HG02642 (cell line): Measurements from ENCODE around the gene IL4I1.
"Not testable (repeated sequence)": the region's sequence is repeated elsewhere in the genome, so short reads cannot be mapped to it uniquely, and the experiment has no call there.

ENCODE experiments used
- ATAC-seq: cut with Tn5 transposase; IDR thresholded peaks from one replicate; pipeline ENCODE4 v1.9.1; 2021; ENCODE audit warnings: mild to moderate bottlenecking; ENCODE audit not compliant: unreplicated experiment, poor library complexity

Gene IL4I1

DNA sequence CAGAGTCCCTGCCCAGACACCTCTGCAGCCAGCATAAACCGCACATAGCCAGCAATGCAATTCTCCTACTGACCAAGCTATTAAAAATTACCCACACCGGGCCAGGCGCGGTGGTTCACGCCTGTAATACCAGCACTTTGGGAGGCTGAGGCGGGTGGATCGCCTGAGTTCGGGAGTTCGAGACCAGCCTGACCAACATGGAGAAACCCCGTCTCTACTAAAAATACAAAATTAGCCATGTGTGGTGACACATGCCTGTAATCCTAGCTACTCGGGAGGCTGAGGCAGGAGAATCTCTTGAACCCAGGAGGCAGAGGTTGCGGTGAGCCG, 28.2 kb upstream of the IL4I1 start:
- ATAC-seq = not testable (repeated sequence)

DNA sequence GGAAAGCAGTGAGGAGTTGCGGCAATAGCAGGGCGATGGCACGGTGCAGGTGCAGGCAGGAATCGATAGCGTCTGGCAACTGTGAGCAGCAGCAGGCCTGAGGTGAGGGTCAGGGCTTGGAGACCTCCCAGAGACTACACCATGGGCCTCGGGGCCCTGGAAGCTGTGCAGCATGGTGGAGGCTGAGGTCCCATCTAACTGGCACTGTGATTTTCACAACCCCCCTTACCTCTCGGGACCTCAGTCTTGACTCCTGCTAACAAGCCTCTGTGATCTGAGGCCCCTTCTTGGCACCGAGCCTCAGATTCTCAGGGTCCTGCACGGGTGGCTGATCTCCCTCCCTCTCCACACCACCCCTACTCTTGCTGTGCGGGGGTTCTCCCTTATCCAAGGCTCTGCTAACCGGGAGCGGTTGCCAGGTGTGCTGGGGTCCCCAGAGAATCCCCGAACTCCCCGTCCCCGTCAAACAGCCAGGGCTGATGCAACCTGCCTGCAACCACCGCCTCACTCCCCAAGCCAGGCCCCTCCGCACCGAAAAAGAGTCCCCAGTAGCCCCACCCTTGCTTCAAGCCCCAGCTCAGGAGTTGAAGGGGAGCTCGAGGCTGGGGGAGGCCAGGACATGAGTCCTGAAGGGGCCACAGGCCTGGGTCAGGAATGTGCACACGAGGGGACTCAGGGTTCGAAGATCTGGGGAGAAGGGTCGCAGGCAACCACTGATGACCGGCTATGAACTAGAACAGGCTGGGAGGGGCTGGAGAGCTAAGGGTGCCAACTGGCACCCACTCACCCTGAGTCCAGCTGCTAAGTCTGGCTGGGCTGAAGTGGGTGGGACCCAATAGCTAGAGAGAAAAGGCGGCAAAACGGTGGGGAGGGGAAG, 27.6 kb upstream of the IL4I1 start:
- ATAC-seq = no peak

DNA sequence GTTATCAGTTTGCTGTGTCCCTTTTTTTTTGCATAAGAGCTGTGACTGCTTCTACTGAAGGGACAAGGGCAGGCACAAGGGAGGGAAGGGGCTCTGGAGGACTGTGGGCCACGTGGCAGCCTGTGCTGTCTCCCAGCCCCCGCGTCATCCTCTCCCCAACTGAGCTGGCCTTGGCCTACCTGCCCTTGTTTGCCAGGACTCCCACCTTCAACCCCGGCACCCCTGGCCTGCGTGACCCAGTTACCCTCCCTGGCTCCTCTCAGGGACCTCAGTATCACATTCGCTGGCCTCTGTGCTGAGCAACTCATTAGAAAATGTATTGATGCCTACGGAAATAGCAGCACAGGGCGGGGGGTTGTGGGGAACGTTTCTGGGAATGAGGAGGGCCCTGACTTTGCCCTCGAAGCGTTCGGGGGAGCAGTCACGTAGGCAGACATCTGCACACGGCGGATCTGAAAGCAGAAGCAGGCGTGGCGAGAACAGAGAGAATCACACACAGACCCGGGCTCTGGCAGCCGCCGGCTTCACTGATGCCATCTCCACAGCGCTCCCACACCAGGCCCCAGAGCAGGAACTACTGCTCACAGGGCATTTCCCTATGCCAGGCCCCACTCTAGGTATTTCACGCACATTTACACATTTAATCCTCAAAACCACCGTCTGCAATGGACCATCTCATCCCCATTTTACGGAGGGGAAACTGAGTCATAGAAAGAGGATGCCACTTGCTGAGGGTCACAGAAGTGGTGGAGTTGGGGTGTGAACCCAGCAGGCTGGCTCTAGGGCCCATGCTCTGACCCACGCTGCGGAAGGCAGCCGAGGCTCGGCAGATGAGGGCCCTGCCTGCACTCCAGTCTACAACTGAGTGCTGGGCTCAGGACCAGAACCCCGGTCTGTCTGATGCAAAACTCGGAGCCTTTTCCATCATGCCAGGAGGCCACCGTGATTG, 26.6 kb upstream of the IL4I1 start:
- no peak for ATAC-seq

DNA sequence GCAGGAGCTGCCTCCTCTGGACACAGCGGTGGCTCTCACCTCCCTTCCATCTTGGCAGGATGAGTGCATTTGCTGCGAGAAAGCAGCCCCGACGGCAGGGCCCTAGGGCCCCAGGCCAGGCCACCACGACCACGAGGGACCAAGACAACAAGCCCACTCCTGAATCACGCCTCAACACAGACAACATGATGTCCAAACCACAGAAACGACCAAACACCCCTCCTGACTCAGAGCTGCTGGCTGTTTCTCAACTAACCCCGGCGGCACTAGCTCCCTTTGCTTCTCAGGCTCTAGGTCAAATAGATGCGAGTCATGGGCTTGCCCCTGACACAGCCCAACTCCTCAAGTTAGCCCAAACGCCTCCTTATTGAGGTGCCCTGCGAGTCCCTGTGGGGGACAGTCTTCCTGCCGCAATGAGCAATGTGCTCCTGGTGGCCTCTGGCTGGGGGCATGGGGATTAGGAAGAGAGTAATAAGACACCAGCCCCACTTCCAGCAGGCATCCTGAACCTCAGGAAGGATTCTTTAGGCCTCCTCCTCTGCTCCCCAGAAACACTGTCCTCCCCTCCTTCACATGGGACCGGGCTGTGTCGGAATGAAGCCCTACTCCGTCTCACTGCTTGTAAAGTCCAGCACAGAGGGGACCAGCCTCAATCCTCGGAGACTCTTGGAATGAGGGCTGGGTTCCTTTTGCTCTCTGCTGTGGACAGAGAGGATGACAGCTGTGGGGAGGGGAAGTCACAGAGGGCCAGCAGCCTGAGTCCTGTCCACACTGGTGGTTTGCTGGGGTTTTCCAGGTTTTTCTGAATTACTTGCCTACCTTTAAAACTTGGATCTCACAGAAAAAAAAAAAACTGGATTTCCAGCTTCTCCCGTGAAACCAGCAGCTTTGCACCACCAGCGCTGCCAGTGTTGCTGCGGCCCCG, 25.4 kb upstream of the IL4I1 start:
- no peak for ATAC-seq

DNA sequence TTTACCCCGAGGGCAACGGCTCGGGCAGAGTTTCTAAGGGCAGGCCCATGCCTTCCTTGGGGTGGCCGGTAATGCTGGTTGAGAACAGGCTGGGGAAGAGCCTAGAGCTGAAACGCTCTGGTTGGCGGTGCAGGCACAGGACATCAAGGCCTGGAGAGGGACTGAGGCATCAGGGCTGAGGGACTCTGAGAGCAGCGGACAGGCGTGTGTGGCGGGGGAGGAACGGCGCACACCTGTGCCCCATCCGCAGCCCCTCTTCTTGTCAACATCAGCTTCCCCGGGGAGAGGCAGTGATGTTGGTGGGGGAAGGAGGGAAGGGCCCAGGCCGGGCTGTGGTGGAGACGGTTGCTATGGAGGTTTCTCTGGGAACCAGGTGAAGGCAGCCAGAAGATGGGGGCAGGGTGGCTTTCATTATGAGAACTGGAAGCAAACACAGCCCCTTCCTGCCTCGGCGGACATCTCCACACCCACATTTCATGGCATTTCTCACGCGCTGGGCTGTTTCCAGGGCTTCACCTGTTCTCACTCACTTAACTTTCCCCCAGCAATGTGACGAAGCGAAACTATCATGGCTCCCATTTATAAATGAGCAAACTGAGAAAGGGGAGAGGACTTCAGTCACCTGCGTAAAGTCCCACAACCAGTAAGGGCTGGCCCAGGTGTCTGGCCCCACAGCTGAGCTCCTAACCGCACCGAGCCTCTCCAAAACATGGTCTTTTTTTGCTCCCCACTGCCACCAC, 24.1 kb upstream of the IL4I1 start:
- ATAC-seq = no peak

GRCh38 chr19:49918089-49918488, 21.4 kb upstream of the IL4I1 start:
- ATAC-seq = no peak

DNA sequence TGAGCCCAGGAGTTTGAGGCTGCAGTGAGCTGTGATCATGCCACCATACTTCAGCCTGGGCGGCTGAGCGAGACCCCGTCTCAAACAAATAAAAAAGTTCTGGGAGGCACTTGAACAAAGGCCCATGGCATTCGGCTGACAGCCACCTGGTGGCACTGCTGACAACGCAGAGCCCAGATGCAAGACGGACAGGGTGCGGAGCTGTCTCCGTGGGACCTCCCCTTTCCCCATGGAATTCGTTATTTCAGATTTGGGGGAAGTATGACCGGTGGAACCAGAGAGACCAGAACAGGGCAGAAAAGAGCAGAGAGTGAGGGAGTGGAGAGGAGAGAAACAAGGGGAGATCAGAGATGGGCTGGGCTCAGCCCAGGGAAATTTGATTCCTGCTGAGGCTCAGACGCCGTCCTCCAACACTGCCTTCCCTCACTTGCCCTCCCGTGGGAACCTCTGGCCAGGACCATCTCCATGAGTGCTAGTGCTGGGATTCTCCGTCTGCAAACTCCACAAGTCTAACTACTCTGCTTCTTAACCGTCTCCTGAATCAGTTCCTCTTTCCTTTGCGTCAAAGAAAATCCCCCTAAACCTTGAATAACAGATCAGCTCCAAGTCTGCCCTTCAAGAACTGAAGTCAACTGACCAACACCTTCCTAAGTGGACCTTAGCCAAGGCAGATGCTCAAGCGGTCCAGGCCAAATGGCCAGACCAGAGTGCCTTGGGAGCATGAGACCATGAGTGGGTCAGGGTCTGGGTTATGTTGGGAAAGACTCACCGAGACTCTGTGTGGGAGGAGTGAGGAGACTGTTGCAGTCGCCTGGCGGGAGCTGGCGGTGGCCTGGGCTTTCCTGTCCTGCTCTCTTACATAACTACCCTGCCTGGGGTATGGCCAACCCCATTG, 20.4 kb upstream of the IL4I1 start:
- ATAC-seq = no peak

GRCh38 chr19:49915271-49915670, 18.6 kb upstream of the IL4I1 start:
- ATAC-seq = no peak

- no peak for ATAC-seq
Measured at GRCh38 chr19:49913720-49914119, 17.0 kb upstream of the IL4I1 start.

- no peak for ATAC-seq
Measured at GRCh38 chr19:49912965-49913685, 16.4 kb upstream of the IL4I1 start.

GRCh38 chr19:49911381-49912145, 14.9 kb upstream of the IL4I1 start:
- peak; percentile 40 for ATAC-seq

DNA sequence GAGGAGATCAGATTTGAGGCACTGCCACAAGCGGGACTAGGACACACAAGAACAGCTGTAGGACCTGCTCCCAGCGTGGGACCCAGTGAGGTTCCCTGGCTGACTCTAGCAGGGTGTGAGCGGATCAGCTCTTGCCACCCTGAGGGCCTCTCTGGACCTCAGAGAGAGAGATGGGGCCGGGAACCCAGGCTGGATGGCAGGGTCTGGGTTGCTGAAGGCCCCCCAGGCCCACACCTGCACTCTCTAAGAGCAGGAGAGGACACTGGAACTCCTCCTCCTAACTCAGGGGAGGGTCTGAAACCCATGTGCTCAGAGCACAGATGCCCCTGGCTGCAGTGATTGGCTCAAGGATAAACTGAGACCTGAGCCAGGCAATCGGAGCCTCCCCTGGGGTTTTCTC, 13.5 kb upstream of the IL4I1 start:
- ATAC-seq = no peak

DNA sequence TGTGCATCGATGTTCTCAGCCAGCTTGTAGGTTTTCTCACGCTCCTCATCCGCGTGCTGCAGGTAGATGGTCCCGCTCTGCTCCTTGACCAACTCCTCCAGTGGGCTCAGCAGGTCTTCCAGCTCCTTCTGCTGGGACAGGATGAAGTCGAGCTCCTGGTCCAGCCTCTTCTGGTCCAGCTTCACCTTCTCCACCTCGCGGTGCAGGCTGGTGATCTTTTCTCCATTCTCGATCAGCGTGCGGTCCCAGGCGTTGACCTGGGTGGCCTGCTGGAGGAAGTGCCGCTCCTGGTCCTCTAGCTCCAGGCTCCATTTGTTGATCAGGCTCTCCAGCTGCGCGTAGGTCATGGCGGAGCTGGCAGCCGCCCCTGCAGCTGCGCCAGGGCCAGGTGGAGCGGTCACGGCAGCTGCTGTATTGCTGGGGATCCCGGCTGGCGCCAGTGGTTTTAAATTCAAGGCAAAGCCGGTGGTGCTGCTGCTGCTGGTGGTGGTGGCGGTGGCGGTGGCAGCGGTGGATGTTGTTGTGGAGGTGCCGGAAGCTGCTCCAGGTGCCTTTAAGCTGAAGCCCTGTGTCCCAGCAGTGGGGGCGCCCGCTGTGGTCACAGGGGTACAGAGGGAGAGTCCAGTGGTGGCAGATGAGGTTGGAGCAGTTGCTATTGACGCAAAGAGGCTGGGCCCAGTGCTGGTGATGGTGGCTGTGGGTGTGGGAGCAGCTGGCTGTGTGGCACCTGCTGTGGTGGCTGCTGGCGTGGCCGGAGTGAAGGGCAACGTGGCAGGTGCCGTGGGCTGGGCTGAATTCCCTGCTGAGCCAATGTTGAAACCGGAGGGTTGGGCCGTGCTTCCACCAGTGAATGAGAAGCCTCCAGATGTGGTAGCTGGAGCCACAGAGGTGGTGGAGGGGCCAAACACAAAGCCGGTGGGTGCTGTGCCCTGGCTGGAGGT, 12.1 kb upstream of the IL4I1 start:
- no peak for ATAC-seq

DNA sequence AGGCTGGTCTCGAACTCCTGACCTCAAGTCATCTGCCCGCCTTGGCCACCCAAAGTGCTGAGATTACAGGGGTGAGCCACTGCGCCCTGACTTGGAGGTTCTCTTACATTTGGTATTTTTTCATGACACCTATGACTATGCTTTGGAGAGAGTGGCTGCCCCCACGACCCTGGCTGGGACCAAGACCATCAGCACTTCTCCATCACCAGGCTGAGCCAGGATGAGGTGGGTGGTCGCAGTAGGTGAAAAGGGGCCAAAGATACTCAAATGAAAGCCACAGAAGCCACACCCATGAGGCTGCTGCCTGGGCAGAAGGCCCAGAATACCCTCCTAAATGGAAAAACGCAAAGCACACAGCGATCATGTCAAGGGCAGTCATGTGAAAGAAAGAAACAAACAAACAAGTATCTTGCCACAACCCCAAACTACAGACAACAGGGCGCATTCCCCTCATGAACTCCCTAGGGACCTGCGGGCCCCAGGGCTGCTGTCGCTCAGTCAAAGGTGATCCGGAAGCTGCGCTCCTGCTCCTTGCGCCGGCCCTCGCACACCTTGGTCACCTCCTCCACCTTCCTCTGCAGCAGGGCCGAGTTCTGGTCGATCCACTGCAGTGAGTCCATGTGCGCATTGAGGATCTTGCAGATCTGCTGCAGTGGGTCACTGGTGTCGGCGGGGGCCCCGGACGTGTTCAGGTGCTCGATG, 11.2 kb upstream of the IL4I1 start:
- ATAC-seq = peak; percentile 32

- ATAC-seq = no peak
Measured at GRCh38 chr19:49906879-49907564, 10.3 kb upstream of the IL4I1 start.
